Ishikawa (cell line): ENCODE measurements around the gene SAG.

Experiments used
- CEBPB ChIP-seq: IDR thresholded peaks from 2 replicates; pipeline ENCODE4 v1.6.1; 2012
- EGR1 ChIP-seq: IDR thresholded peaks from 2 replicates; pipeline ENCODE4 v1.6.1; 2012
- EP300 ChIP-seq: IDR thresholded peaks from 2 replicates; pipeline ENCODE4 v1.6.1; 2012; ENCODE audit warnings: borderline replicate concordance
- FOXM1 ChIP-seq: IDR thresholded peaks from 2 replicates; pipeline ENCODE4 v1.6.1; 2012; ENCODE audit warnings: low read depth, borderline replicate concordance
- NFIC ChIP-seq: IDR thresholded peaks from 2 replicates; pipeline ENCODE4 v1.6.1; 2012
- RAD21 ChIP-seq: IDR thresholded peaks from 2 replicates; pipeline ENCODE4 v1.6.1; 2012; ENCODE audit warnings: low read depth
- TAF1 ChIP-seq: IDR thresholded peaks from 2 replicates; pipeline ENCODE4 v1.6.1; 2012; ENCODE audit warnings: low read depth, mild to moderate bottlenecking
- TCF12 ChIP-seq: IDR thresholded peaks from 2 replicates; pipeline ENCODE4 v1.6.1; 2012; ENCODE audit warnings: low read depth
- TEAD4 ChIP-seq: IDR thresholded peaks from 2 replicates; pipeline ENCODE4 v1.6.1; 2012
- YY1 ChIP-seq: IDR thresholded peaks from 2 replicates; pipeline ENCODE4 v1.6.1; 2012; ENCODE audit warnings: low read depth
- TF ChIP-seq, protein P1 (sequence below): IDR thresholded peaks from 2 replicates; pipeline ENCODE4 v1.6.1; 2012; ENCODE audit warnings: low read depth, mild to moderate bottlenecking
- TF ChIP-seq, protein P2 (sequence below): IDR thresholded peaks from 2 replicates; pipeline ENCODE4 v1.6.1; 2012
- TF ChIP-seq, protein P3 (sequence below): IDR thresholded peaks from 2 replicates; pipeline ENCODE4 v1.6.1; 2012

DNA sequence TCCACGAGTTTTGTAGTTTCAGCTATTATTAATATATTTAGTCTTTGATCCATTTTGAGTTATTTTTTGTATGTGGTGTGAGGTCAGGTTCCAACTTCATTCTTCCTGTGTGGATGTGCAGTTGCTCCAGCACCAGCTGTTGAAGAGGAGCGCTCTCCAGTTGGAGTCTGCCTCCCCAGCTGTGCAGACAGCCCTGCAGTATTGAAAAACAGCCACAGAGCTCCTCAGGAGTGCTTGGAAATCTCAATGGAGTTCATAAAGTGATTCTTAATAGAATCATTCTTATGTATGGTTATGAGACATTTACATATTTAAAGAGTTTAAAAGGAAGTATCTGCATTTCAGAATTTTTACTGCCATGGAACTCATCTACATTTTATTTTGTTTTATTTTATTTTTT is 64.0 kb downstream of the SAG start:
- TF ChIP-seq YY1: no peak
- no peak for TF ChIP-seq CEBPB
- no peak for TF ChIP-seq EP300
- TF ChIP-seq EGR1: no peak
- TF ChIP-seq RAD21: no peak
- TF ChIP-seq TAF1: no peak
- TF ChIP-seq, protein P1, sequence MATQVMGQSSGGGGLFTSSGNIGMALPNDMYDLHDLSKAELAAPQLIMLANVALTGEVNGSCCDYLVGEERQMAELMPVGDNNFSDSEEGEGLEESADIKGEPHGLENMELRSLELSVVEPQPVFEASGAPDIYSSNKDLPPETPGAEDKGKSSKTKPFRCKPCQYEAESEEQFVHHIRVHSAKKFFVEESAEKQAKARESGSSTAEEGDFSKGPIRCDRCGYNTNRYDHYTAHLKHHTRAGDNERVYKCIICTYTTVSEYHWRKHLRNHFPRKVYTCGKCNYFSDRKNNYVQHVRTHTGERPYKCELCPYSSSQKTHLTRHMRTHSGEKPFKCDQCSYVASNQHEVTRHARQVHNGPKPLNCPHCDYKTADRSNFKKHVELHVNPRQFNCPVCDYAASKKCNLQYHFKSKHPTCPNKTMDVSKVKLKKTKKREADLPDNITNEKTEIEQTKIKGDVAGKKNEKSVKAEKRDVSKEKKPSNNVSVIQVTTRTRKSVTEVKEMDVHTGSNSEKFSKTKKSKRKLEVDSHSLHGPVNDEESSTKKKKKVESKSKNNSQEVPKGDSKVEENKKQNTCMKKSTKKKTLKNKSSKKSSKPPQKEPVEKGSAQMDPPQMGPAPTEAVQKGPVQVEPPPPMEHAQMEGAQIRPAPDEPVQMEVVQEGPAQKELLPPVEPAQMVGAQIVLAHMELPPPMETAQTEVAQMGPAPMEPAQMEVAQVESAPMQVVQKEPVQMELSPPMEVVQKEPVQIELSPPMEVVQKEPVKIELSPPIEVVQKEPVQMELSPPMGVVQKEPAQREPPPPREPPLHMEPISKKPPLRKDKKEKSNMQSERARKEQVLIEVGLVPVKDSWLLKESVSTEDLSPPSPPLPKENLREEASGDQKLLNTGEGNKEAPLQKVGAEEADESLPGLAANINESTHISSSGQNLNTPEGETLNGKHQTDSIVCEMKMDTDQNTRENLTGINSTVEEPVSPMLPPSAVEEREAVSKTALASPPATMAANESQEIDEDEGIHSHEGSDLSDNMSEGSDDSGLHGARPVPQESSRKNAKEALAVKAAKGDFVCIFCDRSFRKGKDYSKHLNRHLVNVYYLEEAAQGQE: no peak
- TF ChIP-seq, protein P2, sequence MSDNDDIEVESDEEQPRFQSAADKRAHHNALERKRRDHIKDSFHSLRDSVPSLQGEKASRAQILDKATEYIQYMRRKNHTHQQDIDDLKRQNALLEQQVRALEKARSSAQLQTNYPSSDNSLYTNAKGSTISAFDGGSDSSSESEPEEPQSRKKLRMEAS: no peak
- TF ChIP-seq FOXM1: no peak
- TF ChIP-seq, protein P3, sequence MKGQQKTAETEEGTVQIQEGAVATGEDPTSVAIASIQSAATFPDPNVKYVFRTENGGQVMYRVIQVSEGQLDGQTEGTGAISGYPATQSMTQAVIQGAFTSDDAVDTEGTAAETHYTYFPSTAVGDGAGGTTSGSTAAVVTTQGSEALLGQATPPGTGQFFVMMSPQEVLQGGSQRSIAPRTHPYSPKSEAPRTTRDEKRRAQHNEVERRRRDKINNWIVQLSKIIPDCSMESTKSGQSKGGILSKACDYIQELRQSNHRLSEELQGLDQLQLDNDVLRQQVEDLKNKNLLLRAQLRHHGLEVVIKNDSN: no peak
- no peak for TF ChIP-seq NFIC
- no peak for TF ChIP-seq TCF12
- TF ChIP-seq TEAD4: no peak
